Panc1 (cell line): ENCODE results near the gene MAP3K13.

Experiments used
- CTCF ChIP-seq: fragments of 450-650 bp; IDR thresholded peaks from 2 replicates; pipeline ENCODE4 v1.5.1; 2017; ENCODE audit warnings: mild to moderate bottlenecking
- POLR2AphosphoS5 ChIP-seq: IDR thresholded peaks from 2 replicates; pipeline ENCODE4 v1.6.1; 2012; ENCODE audit warnings: mild to moderate bottlenecking, low read depth, low read length, moderate library complexity
- REST ChIP-seq, 2 experiments: IDR thresholded peaks; 2 replicates each; pipeline ENCODE4 v1.6.1; 2011 to 2012; ENCODE audit warnings: low read depth in 2 of 2, control low read depth in 1 of 2, low read length in 1 of 2, mild to moderate bottlenecking in 1 of 2, moderate library complexity in 1 of 2; ENCODE audit not compliant: insufficient read depth in 1 of 2
- TCF7L2 ChIP-seq: IDR thresholded peaks from 2 replicates; pipeline ENCODE4 v1.6.1; 2011; ENCODE audit warnings: mild to moderate bottlenecking, low read depth, low read length, inconsistent platforms

- TF ChIP-seq CTCF, result no peak
- TF ChIP-seq POLR2AphosphoS5, result no peak
- no peak for TF ChIP-seq REST (IDR thresholded peaks at IDR 0.05; ENCODE audit: insufficient read depth in 1 of 2, low read depth in 2 of 2, low read length in 1 of 2)
- no peak for TF ChIP-seq TCF7L2
Measured at GRCh38 chr3:185405664-185406063, 42.7 kb downstream of the MAP3K13 start.
